Liver (tissue), 3 donors: ENCODE results near the gene N4BP2.

Experiments
- ATF3 ChIP-seq: IDR thresholded peaks from 2 replicates; pipeline ENCODE4 v1.6.1; 2016; ENCODE audit warnings: antibody characterized with exemption
- CTCF ChIP-seq: fragments of 150-350 bp; IDR thresholded peaks from 2 replicates; pipeline ENCODE4 v1.5.1; 2017; ENCODE audit warnings: improper control_type of control experiment, low read depth, low read length; ENCODE audit not compliant: missing input control
- JUND ChIP-seq, 2 donors: IDR thresholded peaks; 2 replicates each; pipeline ENCODE4 v1.6.1; 2016; ENCODE audit warnings: antibody characterized with exemption in 2 of 2
- MAX ChIP-seq: IDR thresholded peaks from 2 replicates; pipeline ENCODE4 v1.6.1; 2016; ENCODE audit warnings: antibody characterized with exemption
- NR2F2 ChIP-seq: IDR thresholded peaks from 2 replicates; pipeline ENCODE4 v1.6.1; 2016; ENCODE audit warnings: antibody characterized with exemption
- RAD21 ChIP-seq, 2 donors: IDR thresholded peaks; 2 replicates each; pipeline ENCODE4 v1.6.1; 2016; ENCODE audit warnings: antibody characterized with exemption in 2 of 2, mild to moderate bottlenecking in 2 of 2
- REST ChIP-seq: IDR thresholded peaks from 2 replicates; pipeline ENCODE4 v1.6.1; 2016; ENCODE audit warnings: antibody characterized with exemption, mild to moderate bottlenecking
- RXRA ChIP-seq, 2 donors: IDR thresholded peaks; 2 replicates each; pipeline ENCODE4 v1.6.1; 2017 to 2018; ENCODE audit warnings: antibody characterized with exemption in 2 of 2, mild to moderate bottlenecking in 1 of 2
- TAF1 ChIP-seq: conservative IDR thresholded peaks from 2 replicates; pipeline ENCODE4 v1.6.1; 2016; ENCODE audit warnings: antibody characterized with exemption, mild to moderate bottlenecking
- YY1 ChIP-seq: IDR thresholded peaks from 2 replicates; pipeline ENCODE4 v1.6.1; 2016; ENCODE audit warnings: antibody characterized with exemption, mild to moderate bottlenecking
- ZBTB33 ChIP-seq: IDR thresholded peaks from 2 replicates; pipeline ENCODE4 v1.6.1; 2016; ENCODE audit warnings: antibody characterized with exemption
- donor health status: healthy.
- donor health status: healthy.

GRCh38 chr4:40196724-40197281 is 140.2 kb downstream of the N4BP2 start, which contains the start of gene RHOH:
- TF ChIP-seq REST (no peak), ZBTB33 (no peak), MAX (no peak), RXRA (IDR thresholded peaks at IDR 0.05) (no peak), TAF1 (no peak), CTCF (no peak), ATF3 (no peak), JUND (IDR thresholded peaks at IDR 0.05) (no peak), RAD21 (IDR thresholded peaks at IDR 0.05) (no peak), YY1 (no peak), NR2F2 (no peak)
